ENCODE results near the gene AXL. TPM values are rescaled to one million over a fixed set of nuclear protein-coding genes. Genes with fewer than 3 reads are reported as not detected.

Gene AXL
- polyA plus RNA-seq, 1 experiment, result 260 TPM

- peaks cover 26% of the 10 kb centered on the region for H3K36me3 ChIP-seq (ENCODE audit: control insufficient read depth, insufficient read depth, low read length)
- ChIA-PET CTCF (interaction anchor here (0.9 kb wide), 1 partner anchor 18 kb away, joined by 4 read pairs; no protein-coding TSS in a partner anchor), POLR2A (interaction anchor here (0.6 kb wide), 1 partner anchor 102 kb away, joined by 4 read pairs; no protein-coding TSS in a partner anchor)
- H3K4me3 ChIP-seq (ENCODE audit: low read depth, low read length), result no peak overlapping the region
- H3K27me3 ChIP-seq (ENCODE audit: control insufficient read depth, insufficient read depth, low read length), result no peaks in the 10 kb centered on the region
- TF ChIP-seq CTCF (IDR thresholded peaks at IDR 0.05; ENCODE audit: insufficient read depth, low read depth, low read length), result no peak
- DNase-seq (ENCODE audit: low read depth), result no peak
Measured at GRCh38 chr19:41222240-41222639, 3.2 kb downstream of the AXL start.

- Histone ChIP-seq H3K27me3 (ENCODE audit: control insufficient read depth, insufficient read depth, low read length) (no peaks in the 10 kb centered on the region), H3K36me3 (ENCODE audit: control insufficient read depth, insufficient read depth, low read length) (peaks cover 28% of the 10 kb centered on the region), H3K4me3 (ENCODE audit: low read depth, low read length) (peak overlapping the region; percentile 11; the same call in 1 of the 2 replicates)
- DNase-seq (ENCODE audit: low read depth), result peak; percentile 71
- no peak for TF ChIP-seq CTCF (IDR thresholded peaks at IDR 0.05; ENCODE audit: insufficient read depth, low read depth, low read length)
- ChIA-PET POLR2A (no interaction called here), CTCF (interaction anchor here (1.0 to 4.1 kb wide), 5 partner anchors 18 to 85 kb away, joined by 3 to 27 read pairs (median 6); partner anchors contain the start of gene HNRNPUL1)
Measured at GRCh38 chr19:41223431-41224234, 4.6 kb downstream of the AXL start.

- CTCF ChIA-PET, result interaction anchor here (1.2 to 4.1 kb wide), 3 partner anchors 19 to 84 kb away, joined by 6 to 27 read pairs (median 11); partner anchors contain the start of gene HNRNPUL1
- Histone ChIP-seq H3K27me3 (ENCODE audit: control insufficient read depth, insufficient read depth, low read length) (no peaks in the 10 kb centered on the region), H3K36me3 (ENCODE audit: control insufficient read depth, insufficient read depth, low read length) (peaks cover 28% of the 10 kb centered on the region), H3K4me3 (ENCODE audit: low read depth, low read length) (no peak overlapping the region)
- TF ChIP-seq CTCF (IDR thresholded peaks at IDR 0.05; ENCODE audit: insufficient read depth, low read depth, low read length), result no peak
- DNase-seq (ENCODE audit: low read depth), result no peak
- POLR2A ChIA-PET, result no interaction called here
Measured at GRCh38 chr19:41224632-41225031, 5.6 kb downstream of the AXL start.

- no peak for TF ChIP-seq CTCF (IDR thresholded peaks at IDR 0.05; ENCODE audit: insufficient read depth, low read depth, low read length)
- Histone ChIP-seq H3K36me3 (ENCODE audit: control insufficient read depth, insufficient read depth, low read length) (peaks cover 28% of the 10 kb centered on the region), H3K4me3 (ENCODE audit: low read depth, low read length) (peak overlapping the region; percentile 31), H3K27me3 (ENCODE audit: control insufficient read depth, insufficient read depth, low read length) (no peaks in the 10 kb centered on the region)
- peak; percentile 98 for DNase-seq (ENCODE audit: low read depth)
- CTCF ChIA-PET, result interaction anchor here (1.0 to 4.1 kb wide), 4 partner anchors 11 to 38 kb away, joined by 4 to 27 read pairs (median 8); partner anchors contain the start of gene HNRNPUL1
- POLR2A ChIA-PET, result interaction anchor here (0.7 to 0.8 kb wide), 2 partner anchors 448 to 943 kb away, joined by 3 to 4 read pairs; no protein-coding TSS in a partner anchor
Measured at GRCh38 chr19:41225238-41226052, 6.4 kb downstream of the AXL start.
